NCI-H446 treated with DMSO at 0.1 percent for 48 hours (cell line): Measurements from ENCODE around the gene FBLIM1.
"Not testable (repeated sequence)": the region's sequence is repeated elsewhere in the genome, so short reads cannot be mapped to it uniquely, and the experiment has no call there.

Experiments used
- DNase-seq: peaks from one replicate; lab custom pipeline; 2025; lab: John Stamatoyannopoulos, UW

Gene FBLIM1

DNA sequence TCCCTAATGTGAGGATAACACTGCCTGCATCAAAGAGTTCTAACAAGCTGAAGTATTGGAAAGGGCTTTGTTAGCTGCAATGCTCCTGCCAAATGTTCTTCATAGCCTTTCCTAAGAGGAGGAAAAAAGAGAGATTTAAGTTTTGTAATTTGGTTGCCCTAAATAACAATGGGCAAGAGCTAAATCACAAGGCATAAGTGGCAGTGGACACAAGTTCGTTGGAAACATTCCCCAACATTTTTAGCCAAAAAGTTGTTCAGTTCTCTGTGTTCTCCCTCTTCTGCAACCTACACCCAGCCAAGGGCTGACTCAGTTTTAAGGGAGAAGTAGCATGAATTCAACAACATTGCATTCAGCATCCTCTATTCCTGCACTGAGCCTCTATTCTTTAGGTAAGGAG lies 51.5 kb downstream of the FBLIM1 start:
- DNase-seq: no peak

DNA sequence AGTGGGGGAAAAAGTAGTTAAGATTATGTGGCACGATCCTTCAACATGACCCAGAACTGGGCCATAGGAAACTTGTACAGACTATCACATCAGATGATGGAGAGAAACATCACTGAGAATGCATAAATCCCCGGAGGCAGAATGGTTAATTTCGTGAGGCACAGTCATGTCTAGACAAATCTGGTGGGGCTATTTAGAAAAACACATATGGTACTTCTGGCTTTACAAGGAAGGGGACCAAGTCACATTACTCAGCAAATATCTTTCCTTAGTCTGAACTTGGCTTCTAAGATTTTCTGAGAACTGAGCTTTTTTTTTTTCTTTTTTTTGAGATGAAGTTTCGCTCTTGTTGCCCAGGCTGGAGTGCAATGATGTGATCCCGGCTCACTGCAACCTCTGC lies 58.1 kb downstream of the FBLIM1 start:
- DNase-seq: no peak

DNA sequence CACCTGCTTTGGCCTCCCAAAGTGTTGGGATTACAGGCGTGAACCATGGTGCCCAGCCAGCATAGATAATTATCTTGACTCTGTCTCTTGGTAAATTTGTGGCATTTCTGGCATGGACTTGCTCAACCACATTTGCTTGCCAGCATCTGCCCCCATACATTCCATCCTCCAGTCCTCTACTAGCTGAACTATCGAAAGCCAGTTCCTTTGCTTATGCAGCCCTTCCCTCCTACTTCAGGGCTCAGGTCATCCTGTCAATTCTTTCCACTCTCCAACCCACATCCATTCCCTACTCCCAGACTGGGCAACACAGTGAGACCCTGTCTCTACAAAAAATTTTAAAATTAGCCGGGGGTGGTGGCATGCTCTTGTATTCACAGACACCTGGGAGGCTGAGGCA lies 61.9 kb downstream of the FBLIM1 start:
- DNase-seq: no peak

- no peak for DNase-seq
These were observed 67.2 kb downstream of the FBLIM1 start for GRCh38 chr1:15825800-15826199.

DNA sequence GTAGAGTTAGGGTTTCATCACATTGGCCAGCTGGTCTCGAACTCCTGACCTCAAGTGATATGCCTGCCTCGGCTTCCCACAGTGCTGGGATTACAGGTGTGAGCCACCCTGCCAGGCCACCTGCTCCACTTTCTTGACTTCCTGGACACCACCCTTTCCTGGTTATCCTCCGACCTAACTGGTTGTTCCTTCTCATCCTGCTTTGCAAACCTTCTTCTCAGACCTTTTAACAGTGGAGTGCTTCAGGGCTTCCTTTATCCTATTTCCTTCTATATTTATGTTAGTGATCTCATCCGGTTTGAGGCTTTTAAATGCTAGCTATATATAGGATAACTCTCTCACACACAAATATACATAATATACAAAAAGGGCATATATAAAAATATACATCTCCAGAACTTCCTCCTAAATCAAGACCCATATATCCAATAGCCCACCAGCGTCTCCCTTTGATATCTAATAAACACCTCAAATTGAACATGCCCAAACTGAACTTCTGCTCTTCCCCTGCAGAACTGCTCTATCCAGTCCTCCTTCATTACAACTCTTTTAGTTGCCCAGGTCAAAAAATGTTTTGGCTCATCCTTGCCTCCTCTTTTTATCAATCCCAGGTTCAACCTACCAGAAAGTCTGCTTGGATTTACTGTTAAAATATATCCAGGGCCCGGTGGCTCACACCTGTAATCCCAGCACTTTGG lies 68.4 kb downstream of the FBLIM1 start:
- no peak for DNase-seq

GRCh38 chr1:15827567-15827966 lies 69.0 kb downstream of the FBLIM1 start:
- DNase-seq: not testable (repeated sequence)

GRCh38 chr1:15828931-15829330 lies 70.3 kb downstream of the FBLIM1 start:
- DNase-seq: not testable (repeated sequence)

GRCh38 chr1:15830258-15830657 lies 71.7 kb downstream of the FBLIM1 start:
- no peak for DNase-seq

GRCh38 chr1:15833069-15833679 lies 74.6 kb downstream of the FBLIM1 start:
- DNase-seq: no peak

DNA sequence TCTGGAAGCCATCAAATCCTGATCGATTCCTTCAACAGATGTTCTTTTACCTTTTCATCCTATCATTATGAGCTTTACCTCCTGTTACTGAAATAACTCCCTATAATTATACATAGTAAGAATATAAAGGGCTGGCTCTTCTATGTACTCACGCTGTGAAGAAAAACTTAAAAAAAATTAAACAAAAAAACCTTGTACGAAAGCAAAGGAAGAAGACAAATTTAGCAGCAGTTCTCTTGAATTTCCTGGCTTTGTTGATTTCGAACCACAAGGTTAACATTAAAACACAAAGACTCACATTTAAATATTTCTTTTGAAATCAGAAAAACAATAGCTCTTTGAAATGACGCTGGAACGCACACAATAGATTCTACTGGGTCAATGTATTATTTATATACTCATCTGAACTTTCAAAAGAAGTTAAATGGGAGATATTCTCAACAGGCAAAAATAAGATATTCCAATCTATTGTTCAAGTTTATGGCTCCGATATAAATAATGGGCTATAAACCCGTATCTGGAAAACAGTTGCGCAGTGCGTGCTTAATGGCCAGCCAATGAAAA lies 75.3 kb downstream of the FBLIM1 start:
- no peak for DNase-seq

- DNase-seq: peak; percentile 92
These were observed 76.0 kb downstream of the FBLIM1 start for GRCh38 chr1:15834406-15835204.

DNA sequence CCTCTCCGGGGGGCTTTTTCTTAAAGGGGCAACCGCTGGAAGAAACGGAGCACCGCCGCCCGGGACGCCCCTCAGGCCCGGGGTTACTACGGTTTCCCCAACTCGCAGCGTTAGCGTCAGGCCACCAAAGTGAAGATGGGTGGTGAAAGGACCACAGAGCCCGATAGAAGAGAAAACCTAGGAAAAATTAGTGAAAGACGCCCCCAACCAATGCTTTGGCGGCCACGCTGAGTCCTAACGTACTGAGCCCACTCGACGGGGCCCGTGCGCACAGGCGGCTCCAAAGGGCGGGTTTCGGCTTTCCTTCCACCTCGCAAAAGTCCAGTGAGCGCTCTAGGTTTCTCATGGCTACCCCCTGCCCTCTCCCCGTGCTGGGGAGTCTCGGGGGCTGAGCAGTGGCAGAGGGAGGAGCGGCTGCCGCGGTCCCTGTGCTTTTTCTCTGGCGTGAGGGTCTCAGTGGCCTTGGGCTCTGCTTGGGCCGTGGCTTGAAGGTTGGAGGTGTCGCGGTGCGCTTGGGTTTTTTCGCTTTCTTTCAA lies 76.7 kb downstream of the FBLIM1 start:
- DNase-seq: no peak

- DNase-seq: peak; percentile 99
These were observed 77.3 kb downstream of the FBLIM1 start for GRCh38 chr1:15835741-15836510.
